ENCODE results near the gene AQP7.

GRCh38 chr9:33408087-33408486 is 5.7 kb upstream of the AQP7 start:
- TF ChIP-seq POLR2AphosphoS5 (IDR thresholded peaks at IDR 0.05): no peak
- TF ChIP-seq, protein P1, sequence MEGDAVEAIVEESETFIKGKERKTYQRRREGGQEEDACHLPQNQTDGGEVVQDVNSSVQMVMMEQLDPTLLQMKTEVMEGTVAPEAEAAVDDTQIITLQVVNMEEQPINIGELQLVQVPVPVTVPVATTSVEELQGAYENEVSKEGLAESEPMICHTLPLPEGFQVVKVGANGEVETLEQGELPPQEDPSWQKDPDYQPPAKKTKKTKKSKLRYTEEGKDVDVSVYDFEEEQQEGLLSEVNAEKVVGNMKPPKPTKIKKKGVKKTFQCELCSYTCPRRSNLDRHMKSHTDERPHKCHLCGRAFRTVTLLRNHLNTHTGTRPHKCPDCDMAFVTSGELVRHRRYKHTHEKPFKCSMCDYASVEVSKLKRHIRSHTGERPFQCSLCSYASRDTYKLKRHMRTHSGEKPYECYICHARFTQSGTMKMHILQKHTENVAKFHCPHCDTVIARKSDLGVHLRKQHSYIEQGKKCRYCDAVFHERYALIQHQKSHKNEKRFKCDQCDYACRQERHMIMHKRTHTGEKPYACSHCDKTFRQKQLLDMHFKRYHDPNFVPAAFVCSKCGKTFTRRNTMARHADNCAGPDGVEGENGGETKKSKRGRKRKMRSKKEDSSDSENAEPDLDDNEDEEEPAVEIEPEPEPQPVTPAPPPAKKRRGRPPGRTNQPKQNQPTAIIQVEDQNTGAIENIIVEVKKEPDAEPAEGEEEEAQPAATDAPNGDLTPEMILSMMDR (IDR thresholded peaks at IDR 0.05): no peak
